Chondrocyte (in vitro differentiated cells): ENCODE measurements around the gene PHETA2. TPM values are rescaled to one million over a fixed set of nuclear protein-coding genes. Genes with fewer than 3 reads are reported as not detected.
A peak's percentile ranks its signal among the peaks of the same experiment; 100 is the strongest.

Experiments
- DNase-seq: peaks from one replicate; pipeline ENCODE4 v3.0.0; 2021; ENCODE audit warnings: mixed read lengths, low spot score
- H3K27ac Mint-ChIP-seq: one replicate; pipeline ENCODE4 v1.8.0; 2021; ENCODE audit warnings: mild to moderate bottlenecking, moderate library complexity, mixed read lengths; ENCODE audit not compliant: unreplicated experiment
- H3K27me3 Mint-ChIP-seq: 2 replicates; pipeline ENCODE4 v1.8.0; 2021; ENCODE audit warnings: low read depth, mixed read lengths
- H3K36me3 Mint-ChIP-seq: 2 replicates; pipeline ENCODE4 v1.8.0; 2021; ENCODE audit warnings: low read depth, mixed read lengths
- H3K4me1 Mint-ChIP-seq: 2 replicates; pipeline ENCODE4 v1.8.0; 2021; ENCODE audit warnings: low read depth, mild to moderate bottlenecking, mixed read lengths
- H3K4me3 Mint-ChIP-seq: one replicate; pipeline ENCODE4 v1.8.0; 2021; ENCODE audit warnings: mild to moderate bottlenecking, moderate library complexity, mixed read lengths; ENCODE audit not compliant: unreplicated experiment
- H3K9me3 Mint-ChIP-seq: 2 replicates; pipeline ENCODE4 v1.8.0; 2021; ENCODE audit warnings: low read depth, mixed read lengths
- CTCF ChIP-seq: fragments of 200-600 bp; sonication (generic); IDR thresholded peaks from 2 replicates; pipeline ENCODE4 v1.5.0; 2021; ENCODE audit warnings: antibody characterized with exemption, mild to moderate bottlenecking, moderate library complexity
- total RNA-seq: library from RNA; stranded (reverse); gene quantifications from 3 replicates; pipeline ENCODE4 v1.2.1, GENCODE V29; 2021

Gene PHETA2
- total RNA-seq, 1 donor from 2014 or later: 1.4 TPM

- H3K4me3 Mint-ChIP-seq: no peak overlapping the region
- peaks cover 13% of the 10 kb centered on the region for H3K36me3 Mint-ChIP-seq
- DNase-seq: peak; percentile 68
- H3K4me1 Mint-ChIP-seq: peaks cover 13% of the 10 kb centered on the region
- no peak overlapping the region for H3K27ac Mint-ChIP-seq
- no peaks in the 10 kb centered on the region for H3K27me3 Mint-ChIP-seq
- no peak for TF ChIP-seq CTCF
- no peaks in the 10 kb centered on the region for H3K9me3 Mint-ChIP-seq
Observed at GRCh38 chr22:42066126-42066761, 7.8 kb upstream of the PHETA2 start.

- no peak overlapping the region for H3K4me3 Mint-ChIP-seq
- no peak overlapping the region for H3K27ac Mint-ChIP-seq
- H3K9me3 Mint-ChIP-seq: no peaks in the 10 kb centered on the region
- DNase-seq: peak; percentile 71
- H3K36me3 Mint-ChIP-seq: peaks cover 13% of the 10 kb centered on the region
- TF ChIP-seq CTCF: no peak
- H3K27me3 Mint-ChIP-seq: no peaks in the 10 kb centered on the region
- H3K4me1 Mint-ChIP-seq: peaks cover 19% of the 10 kb centered on the region
Observed at GRCh38 chr22:42066937-42067336, 7.1 kb upstream of the PHETA2 start.

- H3K4me1 Mint-ChIP-seq: peaks cover 19% of the 10 kb centered on the region
- no peak for TF ChIP-seq CTCF
- H3K4me3 Mint-ChIP-seq: no peak overlapping the region
- H3K27me3 Mint-ChIP-seq: no peaks in the 10 kb centered on the region
- peak; percentile 56 for DNase-seq
- peaks cover 13% of the 10 kb centered on the region for H3K36me3 Mint-ChIP-seq
- no peaks in the 10 kb centered on the region for H3K9me3 Mint-ChIP-seq
- no peak overlapping the region for H3K27ac Mint-ChIP-seq
Observed at GRCh38 chr22:42067671-42068251, 6.3 kb upstream of the PHETA2 start.

- DNase-seq: peak; percentile 54
- Mint-ChIP-seq H3K27ac (no peak overlapping the region), H3K4me1 (peaks cover 19% of the 10 kb centered on the region), H3K27me3 (no peaks in the 10 kb centered on the region), H3K4me3 (no peak overlapping the region), H3K36me3 (peaks cover 13% of the 10 kb centered on the region), H3K9me3 (no peaks in the 10 kb centered on the region)
- TF ChIP-seq CTCF: no peak
Observed at GRCh38 chr22:42068291-42068690, 5.8 kb upstream of the PHETA2 start.

GRCh38 chr22:42069801-42070516 is 4.1 kb upstream of the PHETA2 start:
- H3K4me1 Mint-ChIP-seq: peaks cover 19% of the 10 kb centered on the region
- TF ChIP-seq CTCF: no peak
- peak overlapping the region; percentile 79 for H3K4me3 Mint-ChIP-seq
- no peaks in the 10 kb centered on the region for H3K27me3 Mint-ChIP-seq
- DNase-seq: no peak
- no peaks in the 10 kb centered on the region for H3K9me3 Mint-ChIP-seq
- peaks cover 13% of the 10 kb centered on the region for H3K36me3 Mint-ChIP-seq
- peak overlapping the region; percentile 71 for H3K27ac Mint-ChIP-seq
